Stimulated activated CD8-positive, alpha-beta memory T cell treated with anti-CD3 and anti-CD28 coated beads, Interleukin-2, amount 100 ng/mL, for 1 hour (primary cell): Measurements from ENCODE around the gene SNED1.

Experiments
- DNase-seq, 2 donors: peaks; one replicate each; pipeline ENCODE4 v3.0.0-alpha.2; 2020; ENCODE audit warnings: low read depth in 2 of 2

SNED1 gene

GRCh38 chr2:241006412-241006811 lies 8.0 kb downstream of the SNED1 start:
- DNase-seq, result no peak

- no peak for DNase-seq
Observed at GRCh38 chr2:241007111-241007510, 8.7 kb downstream of the SNED1 start.

GRCh38 chr2:241007880-241008710 lies 9.7 kb downstream of the SNED1 start:
- DNase-seq, result no peak

- DNase-seq, result no peak
Observed at GRCh38 chr2:241008711-241009121, 10.3 kb downstream of the SNED1 start.

- DNase-seq, result no peak
Observed at GRCh38 chr2:241009191-241009590, 10.8 kb downstream of the SNED1 start.

GRCh38 chr2:241009601-241010530 lies 11.4 kb downstream of the SNED1 start:
- DNase-seq, result no peak

- DNase-seq, result no peak
Observed at GRCh38 chr2:241010531-241011295, 12.3 kb downstream of the SNED1 start.

GRCh38 chr2:241011296-241011600 lies 12.8 kb downstream of the SNED1 start:
- no peak for DNase-seq

- no peak for DNase-seq
Observed at GRCh38 chr2:241011751-241012510, 13.5 kb downstream of the SNED1 start.

- no peak for DNase-seq
Observed at GRCh38 chr2:241014224-241014623, 15.8 kb downstream of the SNED1 start.

- DNase-seq, result no peak
Observed at GRCh38 chr2:241014764-241015163, 16.3 kb downstream of the SNED1 start.

GRCh38 chr2:241015439-241015838 lies 17.0 kb downstream of the SNED1 start:
- DNase-seq, result no peak

GRCh38 chr2:241017228-241017940 lies 19.0 kb downstream of the SNED1 start:
- DNase-seq, result no peak

GRCh38 chr2:241018051-241018891 lies 19.9 kb downstream of the SNED1 start:
- DNase-seq, result no peak

- no peak for DNase-seq
Observed at GRCh38 chr2:241019441-241020139, 21.2 kb downstream of the SNED1 start.

GRCh38 chr2:241020201-241020600 lies 21.8 kb downstream of the SNED1 start:
- DNase-seq, result no peak

GRCh38 chr2:241020629-241021190 lies 22.3 kb downstream of the SNED1 start:
- DNase-seq, result no peak

- DNase-seq, result no peak
Observed at GRCh38 chr2:241025639-241026038, 27.2 kb downstream of the SNED1 start.
